ENCODE results near the gene SRSF5.

GRCh38 chr14:69803753-69804152 lies 36.8 kb downstream of the SRSF5 start:
- TF ChIP-seq POLR2AphosphoS5 (IDR thresholded peaks at IDR 0.05) (no peak), CTCF (IDR thresholded peaks at IDR 0.05) (no peak), EP300 (IDR thresholded peaks at IDR 0.05) (no peak)
